Measurements from ENCODE around the gene RBM33.
"Not testable (repeated sequence)": the region's sequence is repeated elsewhere in the genome, so short reads cannot be mapped to it uniquely, and the experiment has no call there.

Gene RBM33

DNA sequence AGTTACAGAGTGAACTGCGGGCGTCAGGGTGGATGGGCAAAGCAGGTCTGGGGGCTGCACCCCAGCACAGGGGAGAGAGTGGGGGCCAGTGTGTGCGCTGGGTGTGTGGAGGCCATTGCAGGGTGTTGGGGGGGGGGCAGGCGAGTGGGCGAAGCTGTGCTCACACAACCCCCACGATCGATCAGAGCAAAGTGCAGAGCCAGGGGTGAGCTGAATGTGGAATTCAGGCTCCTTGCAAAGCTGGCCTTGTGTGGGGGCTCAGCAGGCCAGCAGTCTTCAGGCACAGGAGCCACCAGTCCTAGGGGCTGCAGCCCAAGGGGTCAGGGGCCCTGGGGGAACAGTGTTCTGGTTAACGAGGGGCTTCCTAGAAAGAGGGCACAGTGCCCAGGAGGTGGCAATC, 168.7 kb downstream of the RBM33 start:
- DNase-seq, result no peak

DNA sequence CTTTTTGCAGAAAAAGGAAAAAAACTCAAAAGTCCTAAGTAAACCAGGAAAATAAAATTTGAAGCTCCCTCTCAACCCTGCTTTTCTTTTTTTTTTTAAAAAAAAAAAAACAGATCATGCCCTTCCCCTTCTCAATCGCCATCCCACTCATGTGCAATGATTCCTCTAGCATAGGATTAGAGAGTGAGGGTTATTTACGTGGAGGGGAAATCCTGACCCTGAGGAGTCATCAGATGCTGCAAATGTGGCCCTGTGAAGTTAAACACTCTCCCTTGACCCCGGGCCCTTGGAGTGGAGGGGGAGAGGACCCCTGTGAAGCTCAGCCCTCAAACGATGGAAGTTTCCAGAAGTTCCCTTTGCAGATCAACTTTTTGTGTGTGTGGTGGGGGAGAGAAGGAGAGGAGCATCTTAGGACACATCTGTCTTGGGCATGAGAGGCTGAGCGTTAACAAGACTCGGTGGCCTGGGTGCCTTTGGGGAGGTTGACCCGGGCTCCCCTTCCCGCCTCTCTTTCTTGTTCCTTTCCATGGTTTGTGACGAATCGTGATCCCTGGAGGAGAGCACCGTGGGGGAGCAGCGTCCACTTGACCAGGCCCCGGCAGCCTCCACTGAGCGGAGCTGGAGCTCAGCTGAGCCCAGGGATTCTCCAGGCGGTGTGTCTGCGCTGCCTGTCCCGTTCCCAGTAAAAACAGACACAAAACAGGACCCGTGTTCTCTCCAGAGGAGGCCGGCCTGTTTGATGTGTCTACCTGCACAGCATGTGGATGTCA, 169.3 kb downstream of the RBM33 start:
- DNase-seq, result no peak

DNA sequence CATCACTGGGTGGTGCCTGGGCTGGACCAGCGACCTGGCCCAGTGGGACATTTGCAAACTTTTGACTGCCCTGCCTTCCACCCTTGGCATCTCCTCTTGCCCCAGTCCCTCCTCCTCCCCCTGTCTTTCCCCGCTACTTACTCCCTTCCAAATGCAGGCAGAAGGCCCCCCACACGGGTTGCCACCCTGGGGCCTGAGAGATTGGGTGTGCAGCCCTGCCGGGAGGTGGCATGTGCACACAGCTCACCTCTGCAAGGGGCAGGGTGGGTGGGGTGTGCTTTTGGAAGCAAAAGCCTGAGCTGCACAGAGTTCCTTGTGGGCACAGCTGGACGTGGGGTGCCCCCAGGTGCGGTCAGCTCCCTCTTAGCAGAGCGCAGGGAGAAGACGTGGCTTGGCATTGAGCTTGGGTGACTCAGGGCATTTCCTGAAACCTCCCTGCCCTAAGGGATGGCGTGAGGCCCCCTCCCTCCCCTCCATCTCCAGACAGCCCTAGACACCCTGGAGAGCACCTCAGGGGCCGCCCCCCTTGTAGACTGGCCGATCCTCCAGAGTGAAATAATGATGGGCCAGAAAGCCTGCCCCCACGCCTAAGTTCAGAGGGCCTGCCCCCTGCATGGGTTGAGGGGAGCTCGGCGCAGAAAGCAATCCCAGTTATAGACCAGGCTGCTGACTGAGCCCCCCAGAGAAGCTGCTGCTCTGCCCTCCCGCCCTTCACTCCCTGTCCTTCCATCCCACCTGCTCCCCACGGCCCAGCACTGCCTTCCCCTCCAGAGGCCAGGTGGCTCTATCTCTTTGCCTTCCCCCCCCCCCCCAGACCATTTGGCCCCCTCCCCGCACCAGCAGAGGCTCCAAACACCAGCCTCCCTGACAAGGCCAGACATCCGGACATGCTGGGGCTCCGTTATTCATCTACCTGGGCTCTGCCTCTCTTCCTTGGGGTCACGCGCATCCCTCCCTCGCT, 170.1 kb downstream of the RBM33 start:
- no peak for DNase-seq

DNA sequence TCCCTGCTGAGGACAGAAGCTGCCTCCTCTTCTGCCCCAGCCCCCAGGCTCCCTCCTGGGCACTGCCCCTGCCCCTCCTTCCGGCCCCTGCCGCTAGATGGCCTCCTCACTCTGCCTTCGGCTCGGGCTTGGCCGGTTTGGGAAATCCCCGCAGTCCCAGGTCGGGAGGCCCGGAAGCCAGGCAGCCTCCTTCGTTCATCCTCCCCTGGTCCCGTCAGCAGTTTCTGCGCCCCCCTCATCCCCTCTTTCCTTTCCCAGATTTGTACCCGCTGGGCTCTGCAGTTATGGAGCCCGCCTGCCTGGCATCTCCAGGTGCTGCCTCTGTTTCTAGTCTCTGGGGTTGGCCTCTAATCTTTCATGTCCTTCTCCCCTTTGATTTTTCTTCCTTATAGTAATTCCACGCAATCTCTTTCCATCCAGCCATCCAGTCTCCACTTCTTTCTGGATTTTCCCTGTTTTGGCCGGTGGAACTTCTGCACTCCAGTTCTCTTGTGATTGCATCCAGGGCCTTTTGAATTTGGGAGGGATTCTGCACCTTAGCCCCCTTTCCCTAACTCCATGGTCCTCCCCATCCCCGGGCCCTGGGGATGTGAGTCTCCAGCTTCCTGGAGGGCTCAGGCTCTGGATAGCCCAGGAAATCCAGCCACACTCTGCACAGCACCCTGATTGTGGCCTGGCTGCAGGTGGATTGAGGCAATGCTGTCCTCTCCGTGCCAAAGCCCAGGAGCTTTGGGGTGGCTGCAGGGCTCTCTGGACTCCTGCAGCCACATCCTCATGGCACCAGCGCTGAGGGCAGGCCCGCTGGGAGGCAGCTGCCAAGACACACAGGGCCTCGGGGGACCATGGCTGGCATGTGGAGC, 171.1 kb downstream of the RBM33 start:
- peak; percentile 66 for DNase-seq

DNA sequence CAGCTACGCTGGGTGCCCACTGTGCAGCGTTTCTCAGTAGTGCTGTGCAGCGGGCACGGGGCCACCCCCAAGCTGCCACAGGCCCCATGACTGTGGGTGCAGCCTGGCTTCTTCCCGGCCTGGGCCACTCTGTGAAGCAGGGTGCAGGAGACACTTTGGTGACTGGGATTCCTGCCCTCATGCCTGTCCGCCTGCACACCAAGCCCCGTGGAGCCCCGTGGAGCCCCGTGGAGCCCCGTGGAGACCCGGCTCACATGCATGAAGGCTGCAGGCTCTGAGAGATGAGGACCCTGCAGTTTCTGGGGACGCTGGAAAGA, 171.7 kb downstream of the RBM33 start:
- DNase-seq, result no peak

DNA sequence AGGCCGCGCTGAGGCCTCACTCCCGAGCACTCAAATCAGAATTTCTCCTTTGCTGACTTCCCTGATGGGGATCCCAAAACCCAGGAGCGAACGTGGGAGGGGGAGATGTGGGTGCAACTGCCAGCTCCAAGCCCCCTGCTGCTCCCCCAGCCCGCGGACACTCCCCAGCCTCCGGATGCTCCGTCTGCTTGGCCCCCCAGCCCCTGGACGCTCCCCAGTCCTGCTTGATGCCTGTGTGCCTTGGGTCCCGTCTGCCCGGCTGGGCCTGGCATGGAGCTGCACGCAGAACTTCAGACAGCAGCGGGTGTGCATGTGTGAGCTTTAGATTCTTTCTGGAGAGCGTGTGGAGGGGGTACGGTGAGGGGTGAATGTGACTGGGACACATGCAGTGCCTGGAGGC, 172.5 kb downstream of the RBM33 start:
- no peak for DNase-seq

DNA sequence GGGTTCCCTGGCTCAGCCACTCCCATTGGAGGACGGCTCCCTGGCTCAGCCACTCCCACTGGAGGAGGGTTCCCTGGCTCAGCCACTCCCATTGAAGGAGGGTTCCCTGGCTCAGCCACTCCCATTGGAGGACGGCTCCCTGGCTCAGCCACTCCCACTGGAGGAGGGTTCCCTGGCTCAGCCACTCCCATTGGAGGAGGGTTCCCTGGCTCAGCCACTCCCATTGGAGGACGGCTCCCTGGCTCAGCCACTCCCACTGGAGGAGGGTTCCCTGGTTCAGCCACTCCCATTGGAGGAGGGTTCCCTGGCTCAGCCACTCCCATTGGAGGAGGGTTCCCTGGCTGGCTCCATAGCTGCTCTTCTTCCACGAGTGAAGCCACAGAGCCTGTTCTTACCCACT, 173.1 kb downstream of the RBM33 start:
- DNase-seq, result not testable (repeated sequence)

DNA sequence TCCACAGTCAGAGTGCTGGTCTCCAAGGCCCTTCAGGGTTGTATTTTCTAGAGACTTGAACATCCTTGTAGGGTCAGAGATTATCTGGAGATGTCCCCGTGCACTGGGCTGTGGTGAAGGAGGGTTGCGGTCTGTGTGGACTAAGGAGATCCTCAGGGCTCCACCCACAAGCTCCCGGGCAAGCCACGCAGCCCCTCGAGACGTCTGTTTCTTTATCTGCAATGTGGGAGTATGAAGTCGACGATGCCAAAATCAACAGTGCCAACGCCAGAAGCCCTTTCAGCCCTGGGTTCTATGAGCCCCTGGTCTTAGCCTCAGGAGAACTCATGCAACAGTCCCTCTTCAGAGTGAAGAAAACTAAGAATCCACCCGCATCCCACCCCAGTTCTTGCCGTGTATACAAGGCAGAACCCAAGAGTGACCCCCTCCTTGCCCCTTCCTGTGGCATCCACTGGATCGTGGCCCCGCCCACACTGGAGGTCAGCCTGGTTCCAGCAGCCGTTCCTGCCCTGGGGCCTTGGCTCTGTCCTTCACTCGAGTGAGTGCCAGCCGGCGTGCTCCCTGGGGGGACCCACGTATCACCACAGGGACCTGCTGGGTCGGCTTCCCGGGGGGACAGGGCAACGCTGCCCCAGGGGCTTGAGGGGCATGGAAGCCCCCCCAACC, 173.8 kb downstream of the RBM33 start:
- no peak for DNase-seq

DNA sequence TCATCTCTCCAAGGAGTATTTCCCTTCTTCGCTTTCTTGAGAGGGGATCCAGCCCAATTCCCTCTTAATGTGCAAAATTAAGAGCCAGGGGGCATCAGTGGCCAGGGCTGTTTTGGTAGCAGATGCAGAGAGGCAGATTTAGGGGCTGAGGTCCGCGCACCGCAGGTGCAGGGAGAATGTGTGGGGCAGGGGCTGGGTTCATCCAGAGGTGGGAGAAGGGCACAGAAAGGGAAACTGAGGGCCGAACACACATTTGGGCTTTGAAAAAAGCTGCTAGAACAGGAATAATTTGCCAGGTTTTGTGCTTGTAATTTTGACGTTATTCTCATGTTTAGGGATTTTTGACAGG, 174.3 kb downstream of the RBM33 start:
- DNase-seq, result no peak

DNA sequence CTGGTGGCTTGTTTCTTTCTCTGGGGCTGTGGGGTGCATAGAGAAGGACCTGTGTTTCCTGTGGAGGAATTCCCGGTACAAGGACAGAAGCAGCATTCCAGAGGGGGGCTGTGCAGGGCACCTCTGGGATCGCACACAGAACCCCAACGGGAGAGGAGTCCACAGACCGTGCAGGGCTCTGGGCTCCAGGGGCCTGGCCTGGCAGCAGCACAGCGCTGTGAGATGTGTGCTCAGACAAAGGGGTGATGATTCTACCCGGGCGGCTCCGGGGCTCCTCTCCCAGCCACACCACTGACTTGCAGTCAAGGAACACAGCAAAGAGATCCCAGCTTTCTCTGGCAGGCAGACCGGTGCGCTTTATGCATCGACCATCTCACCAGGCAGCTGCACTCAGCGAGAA, 174.7 kb downstream of the RBM33 start:
- DNase-seq, result no peak

DNA sequence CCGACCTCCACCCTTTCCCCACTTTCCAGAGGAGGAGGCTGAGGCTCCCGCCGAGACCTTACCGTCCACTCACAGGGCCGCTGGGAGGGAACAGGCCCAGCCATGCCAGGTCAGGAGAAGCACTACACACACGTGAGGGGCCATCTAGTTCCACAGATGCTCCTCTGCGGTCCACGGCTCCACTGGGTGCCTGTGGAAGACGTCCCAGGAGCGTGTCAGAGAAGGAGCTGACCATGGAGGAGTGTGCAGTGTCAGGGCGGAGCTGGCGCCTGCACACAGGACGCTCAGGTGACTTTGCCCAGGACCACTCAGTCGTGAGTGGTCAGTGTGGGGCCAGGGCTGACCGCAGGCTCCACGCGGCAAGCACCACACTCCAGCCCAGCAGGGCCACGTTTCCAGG, 175.8 kb downstream of the RBM33 start:
- DNase-seq, result no peak

DNA sequence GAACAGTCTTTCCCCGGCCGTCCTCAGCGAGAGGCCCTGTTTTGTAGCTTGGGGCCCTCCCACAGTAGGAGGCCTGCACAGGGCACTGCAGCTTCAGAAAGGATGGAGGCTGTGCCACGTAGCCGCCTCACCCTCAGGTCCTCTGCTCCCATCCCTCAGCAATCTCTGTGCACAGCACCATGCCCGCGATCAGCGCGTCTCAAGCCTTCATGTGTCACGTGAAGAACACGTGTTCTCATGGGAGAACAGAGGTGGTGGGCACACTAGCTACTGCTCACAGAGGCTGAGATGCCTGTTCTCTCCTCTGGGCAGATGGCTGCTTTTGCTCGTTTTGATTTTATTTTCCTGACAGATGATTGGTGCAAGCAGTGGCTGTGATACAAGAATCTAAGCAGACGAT, 176.3 kb downstream of the RBM33 start:
- DNase-seq, result no peak

DNA sequence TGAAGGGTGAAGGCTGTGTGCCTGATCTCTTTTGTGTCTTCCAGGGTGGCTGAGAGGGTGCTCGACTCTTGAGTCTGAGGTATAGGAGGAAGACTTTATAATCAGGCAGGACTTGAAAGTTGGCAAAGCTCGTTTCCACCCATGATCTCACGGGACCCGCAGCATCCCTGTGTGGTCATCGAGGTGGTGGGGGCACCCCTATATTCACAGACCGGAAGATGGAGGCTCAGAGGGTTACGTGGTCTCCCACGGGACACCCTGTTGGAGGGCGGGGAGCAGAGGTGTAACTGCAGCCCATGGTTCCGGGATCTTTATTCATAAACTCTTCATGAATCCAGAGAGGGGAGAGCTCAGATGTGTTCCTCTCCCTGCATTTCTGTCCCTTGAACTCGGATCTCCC, 177.4 kb downstream of the RBM33 start:
- no peak for DNase-seq

DNA sequence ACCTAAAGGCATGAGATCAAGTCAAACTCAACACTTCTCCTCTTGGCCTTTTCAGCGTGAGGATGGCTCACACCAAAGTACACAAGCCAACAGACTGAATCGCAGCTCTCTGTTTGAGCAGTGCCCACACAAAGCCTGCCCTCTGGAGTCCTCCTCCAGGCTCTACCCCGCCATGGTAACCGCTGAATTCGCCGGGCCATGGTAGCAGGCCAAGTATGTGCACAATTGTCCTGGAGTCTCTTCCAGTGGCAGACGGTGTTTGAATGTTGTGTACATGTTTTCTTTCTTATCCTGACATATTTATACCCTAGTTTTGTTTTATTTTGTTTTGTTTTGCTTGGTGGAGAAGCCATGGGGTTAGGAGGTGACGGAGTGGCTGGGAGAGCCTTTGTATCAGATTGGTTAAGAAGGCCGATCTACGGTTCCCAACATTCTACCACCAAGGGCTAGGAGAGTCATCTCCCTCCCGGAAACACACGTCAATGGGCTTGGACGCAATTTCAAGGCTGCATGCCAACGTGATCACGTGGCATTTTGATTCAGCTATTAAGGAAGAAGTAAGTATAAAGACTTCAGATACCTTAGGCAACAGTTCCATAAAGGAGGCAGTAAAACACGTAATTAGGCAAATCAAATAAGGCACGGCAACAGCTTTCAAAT, 179.9 kb downstream of the RBM33 start:
- no peak for DNase-seq

DNA sequence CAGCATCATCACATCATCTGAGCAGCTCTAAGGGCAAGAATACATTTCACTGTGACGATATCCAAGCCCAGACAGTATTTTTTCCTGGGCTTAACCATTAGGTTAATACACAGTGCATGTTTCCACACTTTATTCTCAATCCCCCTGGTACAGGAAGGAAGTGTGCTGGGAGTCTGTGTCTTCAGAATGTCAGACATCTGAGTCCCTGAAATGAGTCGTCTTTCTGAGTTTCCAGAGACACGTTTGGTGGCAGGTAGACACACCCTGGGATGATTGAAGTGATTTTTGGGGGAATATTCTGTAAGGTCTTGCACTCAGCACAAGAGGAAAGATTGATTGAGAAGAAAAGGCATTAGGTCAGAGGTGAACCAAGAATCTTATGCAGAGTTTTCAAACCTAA, 180.9 kb downstream of the RBM33 start:
- DNase-seq, result no peak

DNA sequence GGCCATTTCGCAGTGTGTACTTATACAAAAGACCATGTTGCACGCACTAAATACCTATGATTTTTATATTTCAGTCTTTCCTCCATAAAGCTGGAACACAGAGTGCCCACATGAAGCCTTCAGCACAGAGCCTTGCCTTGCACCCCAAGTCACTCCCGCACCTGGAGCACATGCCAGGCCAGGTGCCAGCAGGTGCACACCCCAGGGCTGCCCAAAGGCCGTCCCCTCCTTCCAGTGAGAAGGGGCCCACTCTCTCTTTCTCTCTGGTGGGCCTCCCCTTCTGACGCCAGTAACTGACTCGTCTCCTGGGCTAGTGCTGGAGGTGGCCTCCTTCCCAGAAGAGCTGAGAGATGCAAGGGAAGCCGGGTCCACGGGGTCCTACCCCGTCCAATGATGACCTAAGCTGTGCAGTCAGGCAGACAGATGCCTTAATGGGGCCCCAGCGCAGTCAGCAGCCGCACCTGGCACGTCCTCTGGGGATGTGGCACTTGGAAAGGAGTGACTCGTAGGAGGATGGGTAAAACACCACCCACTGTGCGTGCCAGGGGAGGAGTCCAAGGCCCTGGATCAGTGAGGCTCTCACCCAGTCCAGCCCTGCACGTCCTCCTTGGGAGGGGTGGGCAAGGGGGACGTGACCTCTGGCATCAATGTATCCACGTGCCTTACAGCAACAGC, 185.5 kb downstream of the RBM33 start:
- no peak for DNase-seq
